ENCODE data around the gene PLEKHH1. TPM values are rescaled to one million over a fixed set of nuclear protein-coding genes. Genes with fewer than 3 reads are reported as not detected.

PLEKHH1 gene
- total RNA-seq, 1 donor from 2014 or later: 9.4 TPM

DNA sequence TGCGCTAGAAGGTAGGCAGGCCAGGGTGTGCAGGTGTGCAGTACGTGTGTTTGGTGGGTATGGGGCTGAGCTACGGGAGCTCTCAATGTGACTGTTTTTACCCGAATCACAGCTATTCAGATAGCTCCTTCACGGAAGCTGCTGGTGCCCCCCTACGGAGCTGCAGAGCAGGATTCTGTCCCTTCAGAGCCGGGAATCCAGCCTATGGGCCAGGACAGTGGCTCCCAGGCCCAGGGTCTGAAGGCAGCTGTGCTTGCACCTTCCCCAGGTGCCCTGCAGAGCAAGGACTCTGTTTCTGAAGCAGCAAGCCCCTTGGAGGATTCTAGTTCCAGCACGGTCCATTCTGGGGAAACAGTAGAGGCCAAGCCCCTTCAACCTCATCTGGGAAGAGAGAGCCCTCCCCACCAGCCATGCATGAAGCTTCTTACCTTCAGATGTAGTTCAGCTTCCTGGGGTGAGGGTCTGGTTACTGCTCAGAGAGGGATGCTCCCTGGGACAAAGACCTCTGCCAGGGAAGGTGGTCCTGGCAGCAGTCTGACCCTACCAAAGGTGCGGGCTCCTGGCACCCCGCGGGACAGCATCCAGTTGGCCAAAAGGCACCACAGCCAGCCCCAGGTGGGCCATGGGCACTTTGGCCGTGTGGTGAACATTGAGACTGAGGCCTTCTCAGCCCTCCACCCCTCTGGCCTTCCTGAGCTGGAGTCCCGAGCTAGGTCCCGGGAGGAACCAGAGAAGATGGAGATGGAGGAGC, 29.1 kb downstream of the PLEKHH1 start:
- TF ChIP-seq, protein P1, sequence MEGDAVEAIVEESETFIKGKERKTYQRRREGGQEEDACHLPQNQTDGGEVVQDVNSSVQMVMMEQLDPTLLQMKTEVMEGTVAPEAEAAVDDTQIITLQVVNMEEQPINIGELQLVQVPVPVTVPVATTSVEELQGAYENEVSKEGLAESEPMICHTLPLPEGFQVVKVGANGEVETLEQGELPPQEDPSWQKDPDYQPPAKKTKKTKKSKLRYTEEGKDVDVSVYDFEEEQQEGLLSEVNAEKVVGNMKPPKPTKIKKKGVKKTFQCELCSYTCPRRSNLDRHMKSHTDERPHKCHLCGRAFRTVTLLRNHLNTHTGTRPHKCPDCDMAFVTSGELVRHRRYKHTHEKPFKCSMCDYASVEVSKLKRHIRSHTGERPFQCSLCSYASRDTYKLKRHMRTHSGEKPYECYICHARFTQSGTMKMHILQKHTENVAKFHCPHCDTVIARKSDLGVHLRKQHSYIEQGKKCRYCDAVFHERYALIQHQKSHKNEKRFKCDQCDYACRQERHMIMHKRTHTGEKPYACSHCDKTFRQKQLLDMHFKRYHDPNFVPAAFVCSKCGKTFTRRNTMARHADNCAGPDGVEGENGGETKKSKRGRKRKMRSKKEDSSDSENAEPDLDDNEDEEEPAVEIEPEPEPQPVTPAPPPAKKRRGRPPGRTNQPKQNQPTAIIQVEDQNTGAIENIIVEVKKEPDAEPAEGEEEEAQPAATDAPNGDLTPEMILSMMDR (IDR thresholded peaks at IDR 0.05; ENCODE audit: insufficient read depth, low read length, poor library complexity, severe bottlenecking): no peak
- Histone ChIP-seq H3K36me3 (ENCODE audit: control insufficient read depth, insufficient read depth, low read length) (peaks cover 5% of the 10 kb centered on the region), H3K4me3 (ENCODE audit: low read depth, low read length) (no peak overlapping the region), H3K27me3 (ENCODE audit: control insufficient read depth, insufficient read depth, low read length) (no peaks in the 10 kb centered on the region)
- DNase-seq (ENCODE audit: low read depth): no peak

DNA sequence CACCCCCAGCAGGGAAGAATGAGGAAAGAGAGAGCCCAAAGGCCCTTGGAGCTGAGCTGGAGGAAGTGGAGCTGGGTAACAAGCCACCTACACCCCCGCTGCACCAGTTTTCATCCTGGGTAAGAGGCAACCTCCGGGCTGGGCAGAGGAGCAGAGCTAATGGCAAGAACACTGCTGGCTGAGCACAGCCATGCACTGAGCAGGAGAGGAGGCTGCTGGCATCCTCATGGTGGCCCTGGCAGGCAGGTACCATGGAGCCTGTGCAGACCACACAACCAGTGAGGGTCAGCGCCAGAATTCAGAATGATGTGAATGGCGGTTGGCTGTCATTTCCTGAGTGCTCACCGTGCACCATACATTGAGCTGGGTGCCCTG, 29.7 kb downstream of the PLEKHH1 start:
- no peak overlapping the region for H3K4me3 ChIP-seq (ENCODE audit: low read depth, low read length)
- peaks cover 5% of the 10 kb centered on the region for H3K36me3 ChIP-seq (ENCODE audit: control insufficient read depth, insufficient read depth, low read length)
- TF ChIP-seq, protein P1 (IDR thresholded peaks at IDR 0.05; ENCODE audit: insufficient read depth, low read length, poor library complexity, severe bottlenecking): no peak
- no peak for DNase-seq (ENCODE audit: low read depth)
- no peaks in the 10 kb centered on the region for H3K27me3 ChIP-seq (ENCODE audit: control insufficient read depth, insufficient read depth, low read length)

DNA sequence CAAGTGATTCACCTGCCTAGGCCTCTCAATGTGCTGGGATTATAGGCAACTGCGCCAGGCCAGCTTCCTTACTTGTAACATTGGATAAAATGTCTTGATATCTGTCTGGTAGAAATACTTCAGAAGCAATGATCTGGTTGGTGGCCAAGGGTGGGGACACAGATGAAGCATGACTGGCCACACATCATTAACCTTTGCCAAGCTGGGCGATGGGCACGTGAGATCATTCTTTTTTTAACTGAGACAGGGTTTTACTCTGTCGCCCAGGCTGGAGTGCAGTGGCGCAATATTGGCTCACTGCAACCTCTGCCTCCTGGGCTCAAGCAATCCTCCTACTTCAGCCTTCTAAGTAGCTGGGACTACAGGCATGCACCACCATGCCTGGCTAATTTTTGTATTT, 31.1 kb downstream of the PLEKHH1 start:
- no peak overlapping the region for H3K4me3 ChIP-seq (ENCODE audit: low read depth, low read length)
- peaks cover 5% of the 10 kb centered on the region for H3K36me3 ChIP-seq (ENCODE audit: control insufficient read depth, insufficient read depth, low read length)
- H3K27me3 ChIP-seq (ENCODE audit: control insufficient read depth, insufficient read depth, low read length): no peaks in the 10 kb centered on the region
- DNase-seq (ENCODE audit: low read depth): peak; percentile 44
- TF ChIP-seq, protein P1 (IDR thresholded peaks at IDR 0.05; ENCODE audit: insufficient read depth, low read length, poor library complexity, severe bottlenecking): no peak

DNA sequence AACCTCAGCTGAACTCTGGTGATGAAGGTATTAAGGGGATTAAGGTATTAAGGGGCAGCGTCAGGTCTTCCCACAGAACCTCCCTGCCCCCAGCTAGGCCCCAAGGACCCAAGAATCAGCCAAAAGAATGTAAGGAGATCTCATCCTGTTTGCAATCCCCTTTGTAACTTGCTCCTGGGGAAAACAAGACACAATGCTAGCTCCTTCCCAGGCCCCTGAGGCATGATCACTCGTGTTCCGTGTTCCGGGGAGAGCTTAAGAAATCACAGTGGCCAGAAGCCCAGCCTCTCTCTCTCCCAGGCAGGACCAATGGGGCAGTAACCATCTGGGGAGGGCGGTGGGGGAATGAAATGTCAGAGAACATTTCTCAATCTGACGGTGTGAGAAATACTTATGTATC, 33.8 kb downstream of the PLEKHH1 start:
- Histone ChIP-seq H3K27me3 (ENCODE audit: control insufficient read depth, insufficient read depth, low read length) (no peaks in the 10 kb centered on the region), H3K4me3 (ENCODE audit: low read depth, low read length) (no peak overlapping the region), H3K36me3 (ENCODE audit: control insufficient read depth, insufficient read depth, low read length) (peaks cover 3% of the 10 kb centered on the region)
- TF ChIP-seq, protein P1 (IDR thresholded peaks at IDR 0.05; ENCODE audit: insufficient read depth, low read length, poor library complexity, severe bottlenecking): no peak
- DNase-seq (ENCODE audit: low read depth): no peak

DNA sequence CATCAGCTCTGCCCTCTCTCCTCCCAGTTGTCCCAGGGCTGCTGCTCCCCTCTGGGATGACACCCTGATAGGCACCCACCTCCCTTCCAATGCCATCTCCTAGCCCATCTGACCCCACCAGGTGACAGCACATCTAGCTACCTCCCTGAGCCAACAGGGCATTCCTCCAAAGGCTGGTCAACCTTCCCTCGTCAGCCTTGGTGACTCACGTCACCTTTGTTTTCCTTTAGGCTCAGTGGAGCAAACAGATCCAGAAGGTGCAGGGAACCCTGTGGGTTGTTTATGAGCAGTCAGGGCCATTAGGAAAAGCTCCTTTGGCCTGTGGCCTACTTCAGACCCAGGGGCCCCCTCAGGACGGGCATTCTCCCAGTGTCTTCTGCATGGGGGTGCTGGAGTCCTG, 34.6 kb downstream of the PLEKHH1 start:
- H3K4me3 ChIP-seq (ENCODE audit: low read depth, low read length): no peak overlapping the region

More for the DNA sequence above, 34.6 kb downstream of the PLEKHH1 start:
- DNase-seq (ENCODE audit: low read depth): no peak
- no peaks in the 10 kb centered on the region for H3K27me3 ChIP-seq (ENCODE audit: control insufficient read depth, insufficient read depth, low read length)
- H3K36me3 ChIP-seq (ENCODE audit: control insufficient read depth, insufficient read depth, low read length): peaks cover 2% of the 10 kb centered on the region
- TF ChIP-seq, protein P1 (IDR thresholded peaks at IDR 0.05; ENCODE audit: insufficient read depth, low read length, poor library complexity, severe bottlenecking): no peak
